ENCODE results near the gene DBNDD1. TPM values are rescaled to one million over a fixed set of nuclear protein-coding genes. Genes with fewer than 3 reads are reported as not detected.
A peak's percentile ranks its signal among the peaks of the same experiment; 100 is the strongest.
"Not testable (repeated sequence)": the region's sequence is repeated elsewhere in the genome, so short reads cannot be mapped to it uniquely, and the experiment has no call there.

DBNDD1 gene
- total RNA-seq, 1 experiment from 2014 or later: 21.5 TPM

GRCh38 chr16:89971495-89972243 lies 47.6 kb downstream of the DBNDD1 start:
- DNase-seq (ENCODE audit: low spot score): no peak
- in situ Hi-C loops (cut with HindIII; ENCODE audit: low sequenced_read_pairs): no loop called here

GRCh38 chr16:89969741-89970410 lies 49.4 kb downstream of the DBNDD1 start:
- in situ Hi-C loops (cut with HindIII; ENCODE audit: low sequenced_read_pairs): no loop called here
- no peak for DNase-seq (ENCODE audit: low spot score)

- not testable (repeated sequence) for DNase-seq (ENCODE audit: low spot score)
These were observed 51.2 kb downstream of the DBNDD1 start for GRCh38 chr16:89968074-89968473.

GRCh38 chr16:89967436-89967835 lies 51.8 kb downstream of the DBNDD1 start:
- in situ Hi-C loops (cut with HindIII; ENCODE audit: low sequenced_read_pairs); DNase-seq (ENCODE audit: low spot score): not testable (repeated sequence)

More at GRCh38 chr16:89968074-89968473, 51.2 kb downstream of the DBNDD1 start:
- in situ Hi-C loops (cut with HindIII; ENCODE audit: low sequenced_read_pairs): not testable (repeated sequence)

- in situ Hi-C loops (cut with HindIII; ENCODE audit: low sequenced_read_pairs): no loop called here
- DNase-seq (ENCODE audit: low spot score): no peak
These were observed 52.5 kb downstream of the DBNDD1 start for GRCh38 chr16:89966756-89967155.

- in situ Hi-C loops (cut with HindIII; ENCODE audit: low sequenced_read_pairs): no loop called here
- DNase-seq (ENCODE audit: low spot score): no peak
These were observed 53.6 kb downstream of the DBNDD1 start for GRCh38 chr16:89965447-89966225.

- in situ Hi-C loops (cut with HindIII; ENCODE audit: low sequenced_read_pairs): no loop called here
- no peak for DNase-seq (ENCODE audit: low spot score)
These were observed 55.1 kb downstream of the DBNDD1 start for GRCh38 chr16:89964201-89964600.

GRCh38 chr16:89962754-89963498 lies 56.3 kb downstream of the DBNDD1 start:
- in situ Hi-C loops (cut with HindIII; ENCODE audit: low sequenced_read_pairs): no loop called here

GRCh38 chr16:89961920-89962319 lies 57.3 kb downstream of the DBNDD1 start:
- DNase-seq (ENCODE audit: low spot score): no peak
- in situ Hi-C loops (cut with HindIII; ENCODE audit: low sequenced_read_pairs): no loop called here

More at GRCh38 chr16:89962754-89963498, 56.3 kb downstream of the DBNDD1 start:
- DNase-seq (ENCODE audit: low spot score): no peak

GRCh38 chr16:89960966-89961365 lies 58.3 kb downstream of the DBNDD1 start:
- in situ Hi-C loops (cut with HindIII; ENCODE audit: low sequenced_read_pairs): no loop called here
- DNase-seq (ENCODE audit: low spot score): no peak

GRCh38 chr16:89958596-89958995 lies 60.7 kb downstream of the DBNDD1 start:
- no peak for DNase-seq (ENCODE audit: low spot score)

GRCh38 chr16:89958068-89958467 lies 61.2 kb downstream of the DBNDD1 start:
- in situ Hi-C loops (cut with HindIII; ENCODE audit: low sequenced_read_pairs): no loop called here
- peak; percentile 51 for DNase-seq (ENCODE audit: low spot score)

More at GRCh38 chr16:89958596-89958995, 60.7 kb downstream of the DBNDD1 start:
- in situ Hi-C loops (cut with HindIII; ENCODE audit: low sequenced_read_pairs): no loop called here

GRCh38 chr16:89957216-89957785 lies 62.0 kb downstream of the DBNDD1 start:
- in situ Hi-C loops (cut with HindIII; ENCODE audit: low sequenced_read_pairs): no loop called here
- no peak for DNase-seq (ENCODE audit: low spot score)

GRCh38 chr16:89956505-89957215 lies 62.6 kb downstream of the DBNDD1 start:
- DNase-seq (ENCODE audit: low spot score): no peak
- in situ Hi-C loops (cut with HindIII; ENCODE audit: low sequenced_read_pairs): no loop called here

- in situ Hi-C loops (cut with HindIII; ENCODE audit: low sequenced_read_pairs): no loop called here
- no peak for DNase-seq (ENCODE audit: low spot score)
These were observed 64.1 kb downstream of the DBNDD1 start for GRCh38 chr16:89955001-89955685.

All from G401 (cell line).